T-helper 1 cell treated with Interleukin-12 subunit alpha and Interleukin-12 subunit beta and Interleukin-4 antibody, amounts not matched to agents 30 μg/mL and 1 μg/mL, for 36 hours (primary cell): ENCODE measurements around the gene HLX.

Source experiments
- H3K27ac Mint-ChIP-seq: one replicate; pipeline ENCODE4 v1.8.0; 2021; ENCODE audit warnings: mild to moderate bottlenecking, mixed read lengths
- H3K27me3 Mint-ChIP-seq: one replicate; pipeline ENCODE4 v1.8.0; 2021; ENCODE audit warnings: low read depth, mixed read lengths
- H3K36me3 Mint-ChIP-seq: one replicate; pipeline ENCODE4 v1.8.0; 2021; ENCODE audit warnings: low read depth, mixed read lengths
- H3K4me1 Mint-ChIP-seq: one replicate; pipeline ENCODE4 v1.8.0; 2021; ENCODE audit warnings: low read depth, mixed read lengths
- H3K4me3 Mint-ChIP-seq: one replicate; pipeline ENCODE4 v1.8.0; 2021; ENCODE audit warnings: mild to moderate bottlenecking, moderate library complexity, mixed read lengths
- H3K9me3 Mint-ChIP-seq: one replicate; pipeline ENCODE4 v1.8.0; 2021; ENCODE audit warnings: mixed read lengths

HLX gene

DNA sequence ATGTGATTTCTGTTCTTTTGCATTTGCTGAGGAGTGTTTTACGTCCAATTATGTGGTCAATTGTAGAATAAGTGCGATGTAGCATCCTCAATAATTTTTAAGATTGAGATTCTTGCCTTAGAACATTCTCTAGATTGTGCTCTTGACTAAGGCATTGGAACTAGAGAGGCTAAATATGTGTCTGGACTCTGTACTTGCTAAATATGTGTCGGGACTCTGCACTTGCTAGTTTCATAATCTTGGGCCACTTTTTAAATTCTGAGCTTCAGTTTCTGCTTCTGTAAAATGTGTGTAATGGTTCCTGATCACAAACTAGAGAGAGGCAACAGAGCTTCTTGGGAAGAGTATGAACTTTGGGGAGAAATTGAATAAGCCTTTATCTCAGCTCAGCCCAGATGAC, 21.6 kb downstream of the HLX start:
- Mint-ChIP-seq H3K27ac (no peak overlapping the region), H3K9me3 (no peaks in the 10 kb centered on the region), H3K36me3 (no peaks in the 10 kb centered on the region), H3K27me3 (no peaks in the 10 kb centered on the region), H3K4me1 (no peaks in the 10 kb centered on the region), H3K4me3 (no peak overlapping the region)

GRCh38 chr1:220901881-220902280, 22.6 kb downstream of the HLX start:
- H3K4me3 Mint-ChIP-seq: no peak overlapping the region
- H3K36me3 Mint-ChIP-seq: no peaks in the 10 kb centered on the region
- no peaks in the 10 kb centered on the region for H3K4me1 Mint-ChIP-seq
- no peak overlapping the region for H3K27ac Mint-ChIP-seq
- H3K27me3 Mint-ChIP-seq: no peaks in the 10 kb centered on the region
- no peaks in the 10 kb centered on the region for H3K9me3 Mint-ChIP-seq

GRCh38 chr1:220902916-220903315, 23.7 kb downstream of the HLX start:
- Mint-ChIP-seq H3K36me3 (no peaks in the 10 kb centered on the region), H3K4me1 (no peaks in the 10 kb centered on the region), H3K4me3 (no peak overlapping the region), H3K27me3 (no peaks in the 10 kb centered on the region), H3K27ac (no peak overlapping the region), H3K9me3 (no peaks in the 10 kb centered on the region)

DNA sequence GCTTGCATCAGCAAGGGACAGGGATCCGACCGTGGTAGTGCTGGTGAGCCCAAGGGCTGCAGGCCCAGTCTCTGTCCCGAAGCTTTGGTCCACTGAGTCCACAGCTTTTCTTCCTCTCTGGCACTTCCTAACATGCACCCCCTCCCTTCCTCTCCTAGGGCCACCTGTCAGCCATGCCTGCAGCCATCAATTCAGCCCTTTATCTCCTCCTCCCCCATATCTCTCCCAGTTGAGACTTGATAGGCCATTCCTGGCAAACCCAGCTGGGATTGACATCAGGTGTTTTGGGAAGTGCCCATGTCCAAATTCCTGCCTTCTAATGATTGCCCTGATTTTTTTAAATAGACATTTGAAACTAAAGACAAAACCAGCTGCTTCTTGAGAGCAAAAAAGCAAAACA, 25.6 kb downstream of the HLX start:
- Mint-ChIP-seq H3K27ac (no peak overlapping the region), H3K9me3 (no peaks in the 10 kb centered on the region), H3K27me3 (no peaks in the 10 kb centered on the region), H3K4me3 (no peak overlapping the region), H3K4me1 (peaks cover 4% of the 10 kb centered on the region), H3K36me3 (no peaks in the 10 kb centered on the region)

GRCh38 chr1:220905650-220906560, 26.7 kb downstream of the HLX start:
- Mint-ChIP-seq H3K36me3 (no peaks in the 10 kb centered on the region), H3K4me3 (no peak overlapping the region), H3K27me3 (no peaks in the 10 kb centered on the region), H3K9me3 (no peaks in the 10 kb centered on the region), H3K27ac (no peak overlapping the region), H3K4me1 (peaks cover 4% of the 10 kb centered on the region)

DNA sequence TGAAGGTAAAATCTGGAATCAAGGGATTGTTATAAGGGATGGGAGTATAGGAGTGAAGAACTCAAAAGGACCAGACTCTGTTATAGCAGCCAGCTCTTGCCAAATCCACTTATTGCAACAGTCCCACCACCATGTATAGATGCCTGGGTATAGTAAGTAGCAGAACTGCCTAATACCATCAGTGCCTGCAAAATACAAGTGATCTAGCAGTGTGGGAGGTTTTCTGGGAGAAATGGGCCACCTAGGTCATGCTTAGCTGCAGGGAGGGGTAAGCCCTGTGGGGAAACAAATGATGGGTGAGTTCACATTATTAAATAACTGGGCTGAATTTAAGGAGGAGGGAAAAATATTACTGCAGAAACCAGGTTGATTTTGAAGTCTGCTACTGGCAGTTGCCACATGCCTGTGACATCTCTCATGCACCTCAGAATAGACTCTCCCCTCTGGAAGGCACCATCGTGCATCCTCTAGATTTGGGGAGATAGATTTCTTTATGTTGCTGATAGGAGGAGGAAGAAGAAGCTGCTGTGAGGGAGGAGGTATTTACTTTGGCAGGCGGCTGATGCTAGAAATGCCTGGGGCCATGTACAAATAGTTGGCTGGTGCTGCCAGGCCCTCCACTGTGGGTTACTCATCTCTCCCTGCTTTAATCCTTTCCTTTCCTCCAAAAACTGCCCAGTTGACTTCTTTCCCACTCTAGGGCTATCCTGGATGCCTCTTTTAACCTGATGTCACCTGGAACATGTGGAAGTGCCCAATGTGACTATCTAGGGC, 27.5 kb downstream of the HLX start:
- Mint-ChIP-seq H3K27ac (no peak overlapping the region), H3K9me3 (no peaks in the 10 kb centered on the region), H3K4me1 (peaks cover 4% of the 10 kb centered on the region), H3K36me3 (no peaks in the 10 kb centered on the region), H3K4me3 (no peak overlapping the region), H3K27me3 (no peaks in the 10 kb centered on the region)

DNA sequence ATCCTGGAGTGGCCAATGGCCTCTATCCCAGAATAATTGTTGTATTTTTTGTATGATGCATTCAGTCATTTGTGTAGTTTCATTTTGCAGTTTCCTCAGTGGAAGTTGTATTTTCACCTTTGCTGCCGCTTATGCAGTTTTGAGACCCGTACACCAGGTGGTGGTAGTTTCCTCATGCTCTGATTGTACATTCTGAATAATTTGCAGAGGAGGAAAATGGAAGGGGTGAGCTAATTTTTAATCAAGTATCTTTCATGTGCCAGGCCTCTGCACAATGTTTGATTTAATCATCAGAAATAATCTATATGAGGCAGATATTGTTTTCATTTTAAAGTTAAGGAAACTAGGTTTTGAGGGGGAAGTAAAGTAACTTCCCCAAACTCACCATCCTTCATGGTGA, 29.5 kb downstream of the HLX start:
- no peaks in the 10 kb centered on the region for H3K36me3 Mint-ChIP-seq
- H3K9me3 Mint-ChIP-seq: no peaks in the 10 kb centered on the region
- no peaks in the 10 kb centered on the region for H3K27me3 Mint-ChIP-seq
- peaks cover 4% of the 10 kb centered on the region for H3K4me1 Mint-ChIP-seq
- H3K27ac Mint-ChIP-seq: no peak overlapping the region
- H3K4me3 Mint-ChIP-seq: no peak overlapping the region

DNA sequence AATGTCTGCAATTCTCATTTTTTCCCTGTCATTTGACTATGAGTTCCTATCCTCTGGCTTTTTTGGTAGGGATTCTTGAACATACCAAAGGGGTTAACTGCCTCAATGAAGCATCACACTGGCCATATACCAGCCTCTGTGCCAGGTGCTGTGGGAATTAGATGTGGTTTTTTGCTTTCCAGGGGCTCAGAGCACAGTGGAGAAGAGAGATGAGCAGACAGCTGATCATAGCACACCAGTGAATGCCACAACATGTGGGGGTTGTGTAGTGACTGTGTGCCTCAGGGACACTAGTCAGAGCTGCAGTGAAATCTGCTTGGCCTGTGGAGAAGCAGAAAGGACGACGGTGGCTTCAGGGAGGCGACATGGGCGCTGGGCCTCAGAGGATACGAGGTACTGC, 30.8 kb downstream of the HLX start:
- Mint-ChIP-seq H3K9me3 (no peaks in the 10 kb centered on the region), H3K27me3 (no peaks in the 10 kb centered on the region), H3K36me3 (no peaks in the 10 kb centered on the region), H3K4me1 (peaks cover 4% of the 10 kb centered on the region), H3K4me3 (no peak overlapping the region), H3K27ac (no peak overlapping the region)

DNA sequence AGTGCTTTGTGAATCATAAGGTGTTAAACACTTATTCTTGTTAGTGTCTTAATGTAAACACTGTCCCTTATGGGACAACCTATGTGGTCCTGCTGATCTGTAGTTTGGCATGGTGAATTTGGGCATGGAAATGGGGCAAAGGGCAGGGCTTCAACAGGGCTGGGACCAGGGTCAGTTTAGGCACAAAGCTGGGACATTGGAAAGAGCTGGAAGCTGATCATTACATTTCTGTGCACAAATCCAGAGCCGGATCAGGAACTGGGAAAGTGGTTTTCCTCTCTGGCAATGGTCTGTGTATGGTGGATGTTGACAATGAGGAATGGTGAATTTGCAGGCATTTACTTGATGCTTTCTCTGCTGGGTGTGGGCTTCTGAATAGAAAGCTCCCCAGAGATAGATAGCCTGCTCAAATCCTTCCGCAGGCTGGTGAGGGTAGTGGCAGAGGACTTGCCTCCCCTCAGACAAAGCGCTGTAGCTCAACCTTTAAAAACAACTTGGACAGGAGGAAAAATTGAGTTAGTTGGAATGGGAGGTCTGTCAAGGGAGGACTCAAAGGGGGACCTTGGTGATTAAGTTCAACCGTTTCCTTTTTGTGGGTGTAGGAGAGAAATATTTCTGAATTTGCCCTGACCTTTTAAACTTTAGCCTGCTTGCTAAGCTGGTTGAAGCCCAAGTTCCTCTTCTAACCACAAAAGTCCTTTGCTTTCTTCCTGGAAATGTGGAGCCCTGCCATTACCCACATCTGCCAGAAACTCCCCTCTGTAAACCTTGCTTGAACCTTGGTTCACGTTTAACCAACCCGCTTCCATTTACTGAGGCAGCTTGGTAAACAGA, 35.3 kb downstream of the HLX start:
- Mint-ChIP-seq H3K4me3 (no peak overlapping the region), H3K9me3 (no peaks in the 10 kb centered on the region), H3K27me3 (no peaks in the 10 kb centered on the region), H3K27ac (no peak overlapping the region), H3K4me1 (no peaks in the 10 kb centered on the region), H3K36me3 (no peaks in the 10 kb centered on the region)

DNA sequence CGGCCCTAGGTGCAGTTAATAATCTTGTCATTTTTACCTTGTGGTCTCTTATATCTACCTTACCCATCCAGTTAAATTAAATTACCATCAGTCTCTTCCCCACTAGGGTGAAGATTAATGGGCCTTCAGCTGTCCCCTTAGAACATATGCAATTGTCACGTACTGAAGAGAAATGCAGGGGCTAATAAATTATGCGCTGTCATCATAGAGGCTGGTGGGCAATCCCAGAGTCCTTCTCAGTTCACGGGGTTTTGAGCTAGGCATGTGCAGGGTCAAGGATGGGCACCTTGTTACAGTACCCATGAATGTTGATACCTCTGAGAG, 35.8 kb downstream of the HLX start:
- Mint-ChIP-seq H3K9me3 (no peaks in the 10 kb centered on the region), H3K27me3 (peaks cover 1% of the 10 kb centered on the region), H3K4me3 (no peak overlapping the region), H3K4me1 (no peaks in the 10 kb centered on the region), H3K36me3 (no peaks in the 10 kb centered on the region), H3K27ac (no peak overlapping the region)

DNA sequence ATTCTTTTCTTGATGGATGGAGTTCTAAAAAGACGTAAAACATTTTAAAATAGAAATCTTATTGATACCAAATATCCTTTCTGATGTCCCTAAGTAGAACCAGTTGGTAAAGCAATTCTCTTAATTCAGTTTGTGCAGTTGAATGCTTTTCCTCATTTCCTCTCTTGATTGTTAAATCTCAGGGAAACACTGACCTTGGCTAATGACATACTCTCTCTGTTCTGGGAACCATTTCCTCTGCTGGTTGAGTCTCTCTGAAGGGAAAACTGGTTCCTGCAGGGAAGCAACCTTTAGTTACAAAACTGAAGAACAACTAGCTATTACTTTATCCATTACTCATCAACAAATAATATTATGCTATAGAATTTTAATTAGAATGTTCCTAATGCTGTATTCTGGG, 36.7 kb downstream of the HLX start:
- no peak overlapping the region for H3K4me3 Mint-ChIP-seq
- no peaks in the 10 kb centered on the region for H3K36me3 Mint-ChIP-seq
- no peaks in the 10 kb centered on the region for H3K9me3 Mint-ChIP-seq
- no peak overlapping the region for H3K27ac Mint-ChIP-seq
- H3K27me3 Mint-ChIP-seq: peaks cover 4% of the 10 kb centered on the region
- no peaks in the 10 kb centered on the region for H3K4me1 Mint-ChIP-seq

- no peaks in the 10 kb centered on the region for H3K9me3 Mint-ChIP-seq
- H3K27me3 Mint-ChIP-seq: peaks cover 4% of the 10 kb centered on the region
- H3K4me3 Mint-ChIP-seq: no peak overlapping the region
- no peaks in the 10 kb centered on the region for H3K36me3 Mint-ChIP-seq
- no peaks in the 10 kb centered on the region for H3K4me1 Mint-ChIP-seq
- no peak overlapping the region for H3K27ac Mint-ChIP-seq
These were observed 37.9 kb downstream of the HLX start for GRCh38 chr1:220917101-220917500.

DNA sequence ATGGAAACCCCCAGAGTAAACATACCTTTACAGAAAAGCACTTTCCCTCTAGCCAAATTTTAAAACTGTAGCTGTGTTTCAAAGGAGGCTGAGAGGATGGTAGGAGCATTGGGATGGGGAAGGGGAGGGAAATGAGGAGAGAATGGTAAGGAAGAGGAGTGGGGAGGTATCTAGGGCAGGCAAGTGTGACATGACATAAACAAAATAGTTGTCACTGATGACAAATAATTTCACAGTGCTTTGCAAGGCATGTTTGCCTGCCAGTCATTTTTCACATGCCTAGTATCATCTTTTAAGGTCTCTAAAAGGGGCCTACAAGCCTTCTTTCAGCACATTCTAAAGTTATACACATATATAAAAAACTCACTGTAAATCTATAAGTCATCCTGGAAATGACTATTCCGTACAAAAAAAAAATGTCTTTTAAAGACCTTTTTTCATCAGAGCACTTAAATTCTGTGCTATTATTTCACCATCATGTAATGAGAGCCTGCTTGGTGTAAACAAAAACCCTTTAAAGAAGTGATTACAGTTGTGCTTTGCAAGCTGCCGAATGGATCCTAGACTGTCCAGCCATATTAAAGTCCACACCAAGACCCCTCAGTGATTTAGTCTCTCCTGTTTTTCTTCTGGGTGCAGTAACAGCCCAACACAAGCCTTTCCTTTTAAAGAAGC, 38.4 kb downstream of the HLX start:
- Mint-ChIP-seq H3K9me3 (no peaks in the 10 kb centered on the region), H3K27me3 (peaks cover 4% of the 10 kb centered on the region), H3K27ac (no peak overlapping the region), H3K36me3 (no peaks in the 10 kb centered on the region), H3K4me1 (no peaks in the 10 kb centered on the region), H3K4me3 (no peak overlapping the region)

DNA sequence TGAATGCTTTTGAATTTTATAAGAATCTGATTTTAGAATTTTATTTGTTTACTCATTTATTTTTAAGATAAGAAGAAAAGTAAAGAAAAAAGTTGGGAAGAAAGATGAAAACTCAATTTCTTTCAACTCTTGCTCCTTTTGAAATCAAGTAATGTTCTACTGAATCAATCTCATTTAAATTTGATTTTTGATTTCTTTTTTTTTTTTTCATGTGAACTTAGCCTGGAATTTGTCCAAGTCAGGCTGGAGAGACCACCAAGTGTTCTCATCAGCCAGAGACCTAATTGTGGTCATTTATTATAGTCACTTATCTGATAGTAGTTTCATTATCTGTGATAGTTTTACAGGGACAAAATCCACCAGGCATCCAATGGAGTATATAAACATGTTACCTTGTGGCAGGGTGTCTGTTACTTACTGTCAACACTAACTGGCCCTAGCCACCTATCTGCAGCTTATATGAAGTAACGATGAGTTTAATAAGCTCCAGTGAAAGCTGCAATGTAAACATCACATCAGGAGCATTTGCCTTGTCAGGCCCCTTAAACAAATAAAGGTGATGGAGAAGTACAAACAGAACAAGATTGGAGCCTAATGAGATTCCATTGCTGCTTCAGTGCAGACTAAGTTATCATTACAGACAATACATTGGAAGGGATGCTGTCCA, 39.2 kb downstream of the HLX start:
- Mint-ChIP-seq H3K4me3 (no peak overlapping the region), H3K9me3 (no peaks in the 10 kb centered on the region), H3K27ac (no peak overlapping the region), H3K4me1 (no peaks in the 10 kb centered on the region), H3K27me3 (peaks cover 4% of the 10 kb centered on the region), H3K36me3 (no peaks in the 10 kb centered on the region)
